ENCODE data around the gene NSMCE1.

GRCh38 chr16:27223226-27223610 lies 45.4 kb downstream of the NSMCE1 start:
- TF ChIP-seq CTCF (IDR thresholded peaks at IDR 0.05; ENCODE audit: low read length) (no peak), EZH2 (optimal IDR thresholded peaks at IDR 0.05; ENCODE audit: low read depth, low read length) (no peak), EZH2phosphoT487 (IDR thresholded peaks at IDR 0.05; ENCODE audit: low read length) (no peak)
